ENCODE measurements around the gene MSH3.
"Not testable (repeated sequence)": the region's sequence is repeated elsewhere in the genome, so short reads cannot be mapped to it uniquely, and the experiment has no call there.

Gene MSH3

GRCh38 chr5:80784451-80784850, 130.0 kb downstream of the MSH3 start:
- TF ChIP-seq ZNF274 (IDR thresholded peaks at IDR 0.05; ENCODE audit: low read depth, low read length) (no peak), SUZ12 (IDR thresholded peaks at IDR 0.05; ENCODE audit: extremely low read depth, insufficient read depth, insufficient read length) (no peak), YY1 (IDR thresholded peaks at IDR 0.05; ENCODE audit: insufficient read depth, insufficient read length) (no peak)
- Histone ChIP-seq H3K9me3 (ENCODE audit: insufficient read depth, low read length) (no peaks in the 10 kb centered on the region), H3K27me3 (ENCODE audit: insufficient read depth, insufficient read length) (no peaks in the 10 kb centered on the region), H3K36me3 (ENCODE audit: insufficient read depth, insufficient read length, low read length) (peaks cover 2% of the 10 kb centered on the region), H3K4me3 (ENCODE audit: insufficient read length, low read depth) (no peak overlapping the region), H3K9ac (ENCODE audit: insufficient read length, low read depth) (no peak overlapping the region), H3K4me1 (ENCODE audit: insufficient read depth, insufficient read length) (no peaks in the 10 kb centered on the region)
- DNase-seq (ENCODE audit: low read depth, low spot score): no peak

- not testable (repeated sequence) for H3K36me3 ChIP-seq (ENCODE audit: insufficient read depth, insufficient read length, low read length); H3K4me3 ChIP-seq (ENCODE audit: insufficient read length, low read depth); H3K27me3 ChIP-seq (ENCODE audit: insufficient read depth, insufficient read length)
These were observed 135.0 kb downstream of the MSH3 start for GRCh38 chr5:80789319-80790016.

GRCh38 chr5:80790698-80791097, 136.2 kb downstream of the MSH3 start:
- TF ChIP-seq YY1 (IDR thresholded peaks at IDR 0.05; ENCODE audit: insufficient read depth, insufficient read length): no peak
- no peak for TF ChIP-seq SUZ12 (IDR thresholded peaks at IDR 0.05; ENCODE audit: extremely low read depth, insufficient read depth, insufficient read length)
- TF ChIP-seq ZNF274 (IDR thresholded peaks at IDR 0.05; ENCODE audit: low read depth, low read length): no peak
- no peak for DNase-seq (ENCODE audit: low read depth, low spot score)
- H3K36me3 ChIP-seq (ENCODE audit: insufficient read depth, insufficient read length, low read length): peaks cover 9% of the 10 kb centered on the region
- H3K4me3 ChIP-seq (ENCODE audit: insufficient read length, low read depth): no peak overlapping the region
- H3K27me3 ChIP-seq (ENCODE audit: insufficient read depth, insufficient read length): no peaks in the 10 kb centered on the region
- no peaks in the 10 kb centered on the region for H3K9me3 ChIP-seq (ENCODE audit: insufficient read depth, low read length)
- no peaks in the 10 kb centered on the region for H3K4me1 ChIP-seq (ENCODE audit: insufficient read depth, insufficient read length)
- H3K9ac ChIP-seq (ENCODE audit: insufficient read length, low read depth): no peak overlapping the region

More at GRCh38 chr5:80789319-80790016, 135.0 kb downstream of the MSH3 start:
- H3K9me3 ChIP-seq (ENCODE audit: insufficient read depth, low read length); H3K4me1 ChIP-seq (ENCODE audit: insufficient read depth, insufficient read length); DNase-seq (ENCODE audit: low read depth, low spot score); H3K9ac ChIP-seq (ENCODE audit: insufficient read length, low read depth): not testable (repeated sequence)

- no peaks in the 10 kb centered on the region for H3K9me3 ChIP-seq (ENCODE audit: insufficient read depth, low read length)
- no peaks in the 10 kb centered on the region for H3K4me1 ChIP-seq (ENCODE audit: insufficient read depth, insufficient read length)
- no peak overlapping the region for H3K4me3 ChIP-seq (ENCODE audit: insufficient read length, low read depth)
- H3K27me3 ChIP-seq (ENCODE audit: insufficient read depth, insufficient read length): no peaks in the 10 kb centered on the region
- TF ChIP-seq SUZ12 (IDR thresholded peaks at IDR 0.05; ENCODE audit: extremely low read depth, insufficient read depth, insufficient read length) (no peak), YY1 (IDR thresholded peaks at IDR 0.05; ENCODE audit: insufficient read depth, insufficient read length) (no peak), ZNF274 (IDR thresholded peaks at IDR 0.05; ENCODE audit: low read depth, low read length) (no peak)
- no peak for DNase-seq (ENCODE audit: low read depth, low spot score)
- no peak overlapping the region for H3K9ac ChIP-seq (ENCODE audit: insufficient read length, low read depth)
- peaks cover 9% of the 10 kb centered on the region for H3K36me3 ChIP-seq (ENCODE audit: insufficient read depth, insufficient read length, low read length)
These were observed 138.9 kb downstream of the MSH3 start for GRCh38 chr5:80793354-80793753.

GRCh38 chr5:80796846-80797245, 142.4 kb downstream of the MSH3 start:
- TF ChIP-seq SUZ12 (IDR thresholded peaks at IDR 0.05; ENCODE audit: extremely low read depth, insufficient read depth, insufficient read length): no peak
- TF ChIP-seq ZNF274 (IDR thresholded peaks at IDR 0.05; ENCODE audit: low read depth, low read length): no peak
- no peak for TF ChIP-seq YY1 (IDR thresholded peaks at IDR 0.05; ENCODE audit: insufficient read depth, insufficient read length)
- H3K9me3 ChIP-seq (ENCODE audit: insufficient read depth, low read length): no peaks in the 10 kb centered on the region
- DNase-seq (ENCODE audit: low read depth, low spot score): no peak
- H3K36me3 ChIP-seq (ENCODE audit: insufficient read depth, insufficient read length, low read length): peaks cover 9% of the 10 kb centered on the region
- H3K27me3 ChIP-seq (ENCODE audit: insufficient read depth, insufficient read length): no peaks in the 10 kb centered on the region
- H3K4me1 ChIP-seq (ENCODE audit: insufficient read depth, insufficient read length): no peaks in the 10 kb centered on the region
- no peak overlapping the region for H3K4me3 ChIP-seq (ENCODE audit: insufficient read length, low read depth)
- no peak overlapping the region for H3K9ac ChIP-seq (ENCODE audit: insufficient read length, low read depth)

- Histone ChIP-seq H3K4me3 (ENCODE audit: insufficient read length, low read depth) (no peak overlapping the region), H3K9me3 (ENCODE audit: insufficient read depth, low read length) (no peaks in the 10 kb centered on the region), H3K36me3 (ENCODE audit: insufficient read depth, insufficient read length, low read length) (peaks cover 9% of the 10 kb centered on the region), H3K9ac (ENCODE audit: insufficient read length, low read depth) (no peak overlapping the region), H3K4me1 (ENCODE audit: insufficient read depth, insufficient read length) (no peaks in the 10 kb centered on the region), H3K27me3 (ENCODE audit: insufficient read depth, insufficient read length) (no peaks in the 10 kb centered on the region)
- no peak for TF ChIP-seq SUZ12 (IDR thresholded peaks at IDR 0.05; ENCODE audit: extremely low read depth, insufficient read depth, insufficient read length)
- no peak for TF ChIP-seq YY1 (IDR thresholded peaks at IDR 0.05; ENCODE audit: insufficient read depth, insufficient read length)
- no peak for TF ChIP-seq ZNF274 (IDR thresholded peaks at IDR 0.05; ENCODE audit: low read depth, low read length)
- no peak for DNase-seq (ENCODE audit: low read depth, low spot score)
These were observed 143.1 kb downstream of the MSH3 start for GRCh38 chr5:80797428-80798024.

GRCh38 chr5:80798166-80798565, 143.7 kb downstream of the MSH3 start:
- Histone ChIP-seq H3K36me3 (ENCODE audit: insufficient read depth, insufficient read length, low read length) (peaks cover 6% of the 10 kb centered on the region), H3K4me1 (ENCODE audit: insufficient read depth, insufficient read length) (no peaks in the 10 kb centered on the region), H3K9ac (ENCODE audit: insufficient read length, low read depth) (no peak overlapping the region), H3K4me3 (ENCODE audit: insufficient read length, low read depth) (no peak overlapping the region), H3K27me3 (ENCODE audit: insufficient read depth, insufficient read length) (no peaks in the 10 kb centered on the region), H3K9me3 (ENCODE audit: insufficient read depth, low read length) (no peaks in the 10 kb centered on the region)
- no peak for DNase-seq (ENCODE audit: low read depth, low spot score)
- TF ChIP-seq YY1 (IDR thresholded peaks at IDR 0.05; ENCODE audit: insufficient read depth, insufficient read length) (no peak), ZNF274 (IDR thresholded peaks at IDR 0.05; ENCODE audit: low read depth, low read length) (no peak), SUZ12 (IDR thresholded peaks at IDR 0.05; ENCODE audit: extremely low read depth, insufficient read depth, insufficient read length) (no peak)
